Measurements from ENCODE around the gene PDZD2.

The PDZD2 gene

DNA sequence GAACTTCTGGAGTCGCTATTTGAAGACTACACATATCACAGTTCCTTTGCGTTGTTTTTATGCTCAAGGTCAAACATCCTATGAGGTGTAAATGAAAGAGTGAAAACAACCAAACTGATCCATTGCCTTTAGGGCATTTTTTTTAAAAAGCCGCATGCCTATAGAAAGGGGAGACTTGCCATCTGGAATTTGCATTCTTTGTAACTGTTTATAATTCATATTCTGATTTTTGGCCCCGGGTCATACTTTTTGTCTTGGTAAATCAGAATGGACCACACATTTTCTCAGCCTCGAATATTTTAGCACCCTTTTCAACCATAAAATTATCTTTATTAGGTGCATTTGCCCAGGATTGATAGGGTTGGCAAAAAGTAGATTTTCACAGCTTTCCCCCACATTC lies 347.2 kb downstream of the PDZD2 start:
- H3K27me3 ChIP-seq = no peaks in the 10 kb centered on the region

DNA sequence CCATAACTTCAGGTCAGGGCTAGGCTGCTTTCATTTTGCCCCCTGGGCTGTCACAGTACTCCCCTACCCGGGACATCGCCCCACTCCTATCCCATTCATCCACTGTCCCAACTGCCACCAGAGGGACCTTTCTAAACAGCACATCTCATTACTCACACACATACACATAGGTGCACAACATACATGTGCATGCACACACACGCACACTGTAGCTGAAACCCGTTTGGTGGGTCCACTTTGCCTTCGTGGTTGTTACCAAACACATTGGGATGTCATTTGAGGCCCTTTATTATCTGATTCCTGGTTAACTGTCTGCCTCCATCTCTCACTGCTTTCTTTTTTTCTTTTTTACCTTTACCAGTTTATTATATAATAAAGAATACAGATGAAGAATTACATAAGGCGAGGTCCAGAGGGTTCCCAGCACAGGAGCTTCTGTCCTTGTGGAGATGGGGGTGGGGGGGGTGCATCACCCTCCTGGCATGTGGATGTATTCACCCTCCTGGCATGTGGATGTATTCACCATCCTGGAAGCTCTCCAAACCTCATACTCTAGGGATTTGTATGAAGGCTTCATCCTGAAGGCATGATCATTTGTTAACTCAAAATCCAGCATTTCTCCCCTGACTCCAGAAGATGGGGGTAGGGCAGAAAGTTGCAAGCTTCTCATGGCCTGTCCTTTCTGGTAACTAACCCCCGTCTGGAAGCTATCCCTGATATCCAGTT lies 349.2 kb downstream of the PDZD2 start:
- Histone ChIP-seq H3K9me3 (no peaks in the 10 kb centered on the region), H3K36me3 (no peaks in the 10 kb centered on the region), H3K27me3 (no peaks in the 10 kb centered on the region), H3K4me3 (ENCODE audit: low read depth, low read length) (no peak overlapping the region), H3K4me1 (no peaks in the 10 kb centered on the region)
- DNase-seq = no peak
- TF ChIP-seq, protein P1, sequence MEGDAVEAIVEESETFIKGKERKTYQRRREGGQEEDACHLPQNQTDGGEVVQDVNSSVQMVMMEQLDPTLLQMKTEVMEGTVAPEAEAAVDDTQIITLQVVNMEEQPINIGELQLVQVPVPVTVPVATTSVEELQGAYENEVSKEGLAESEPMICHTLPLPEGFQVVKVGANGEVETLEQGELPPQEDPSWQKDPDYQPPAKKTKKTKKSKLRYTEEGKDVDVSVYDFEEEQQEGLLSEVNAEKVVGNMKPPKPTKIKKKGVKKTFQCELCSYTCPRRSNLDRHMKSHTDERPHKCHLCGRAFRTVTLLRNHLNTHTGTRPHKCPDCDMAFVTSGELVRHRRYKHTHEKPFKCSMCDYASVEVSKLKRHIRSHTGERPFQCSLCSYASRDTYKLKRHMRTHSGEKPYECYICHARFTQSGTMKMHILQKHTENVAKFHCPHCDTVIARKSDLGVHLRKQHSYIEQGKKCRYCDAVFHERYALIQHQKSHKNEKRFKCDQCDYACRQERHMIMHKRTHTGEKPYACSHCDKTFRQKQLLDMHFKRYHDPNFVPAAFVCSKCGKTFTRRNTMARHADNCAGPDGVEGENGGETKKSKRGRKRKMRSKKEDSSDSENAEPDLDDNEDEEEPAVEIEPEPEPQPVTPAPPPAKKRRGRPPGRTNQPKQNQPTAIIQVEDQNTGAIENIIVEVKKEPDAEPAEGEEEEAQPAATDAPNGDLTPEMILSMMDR (IDR thresholded peaks at IDR 0.05; ENCODE audit: low read depth, low read length) = no peak

More for the DNA sequence above, 347.2 kb downstream of the PDZD2 start:
- TF ChIP-seq, protein P1 (IDR thresholded peaks at IDR 0.05; ENCODE audit: low read depth, low read length) = no peak
- Histone ChIP-seq H3K9me3 (no peaks in the 10 kb centered on the region), H3K4me1 (no peaks in the 10 kb centered on the region), H3K4me3 (ENCODE audit: low read depth, low read length) (no peak overlapping the region), H3K36me3 (no peaks in the 10 kb centered on the region)
- no peak for DNase-seq

DNA sequence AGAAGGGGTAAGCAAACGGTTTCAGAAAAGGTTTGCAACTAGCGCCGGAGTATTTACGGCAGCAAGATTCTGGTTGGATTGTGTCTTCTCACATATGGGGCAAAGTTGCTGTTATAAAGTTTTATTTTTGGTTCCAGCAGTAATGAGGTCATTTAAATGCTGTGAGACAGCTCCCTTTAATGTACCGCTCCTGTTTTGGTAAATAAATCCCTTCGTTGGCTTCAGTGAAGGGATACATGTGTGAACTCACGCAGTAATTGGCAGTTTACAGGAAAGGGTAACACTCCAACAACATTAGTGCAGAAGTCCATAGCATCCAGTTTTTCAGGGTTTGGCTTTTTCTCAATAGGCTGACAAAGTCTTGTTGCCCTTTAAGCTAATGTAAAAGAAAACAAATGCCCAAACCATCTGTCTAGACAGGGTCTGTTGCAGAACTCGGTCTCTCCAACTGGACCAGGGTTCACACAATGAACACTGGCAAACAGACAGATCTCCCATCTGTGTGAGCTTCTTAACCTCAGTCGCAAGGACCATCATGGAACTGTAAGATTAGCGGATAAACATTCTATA lies 351.2 kb downstream of the PDZD2 start:
- Histone ChIP-seq H3K36me3 (no peaks in the 10 kb centered on the region), H3K4me3 (ENCODE audit: low read depth, low read length) (no peak overlapping the region), H3K4me1 (no peaks in the 10 kb centered on the region), H3K9me3 (no peaks in the 10 kb centered on the region), H3K27me3 (no peaks in the 10 kb centered on the region)
- no peak for DNase-seq
- TF ChIP-seq, protein P1 (IDR thresholded peaks at IDR 0.05; ENCODE audit: low read depth, low read length) = no peak

DNA sequence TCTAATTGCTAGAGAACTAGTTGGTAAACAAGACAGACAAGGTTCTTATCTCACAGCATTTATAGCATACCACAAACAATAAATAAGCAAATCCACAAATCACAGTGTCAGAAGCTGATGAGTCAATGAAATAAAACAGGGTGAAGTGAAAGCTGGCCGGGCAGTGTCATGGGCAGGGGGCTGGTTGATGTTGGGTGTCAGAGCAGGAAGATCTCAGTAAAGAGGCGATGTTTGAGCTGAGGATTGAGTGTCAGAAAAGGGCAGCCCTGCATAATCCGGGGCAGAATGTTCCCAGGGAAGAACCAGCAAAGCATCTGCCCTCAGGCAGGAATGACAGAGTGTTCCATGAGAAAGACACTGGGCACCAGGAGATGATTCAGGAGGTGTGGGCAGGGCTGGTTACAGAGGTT lies 351.8 kb downstream of the PDZD2 start:
- H3K36me3 ChIP-seq = no peaks in the 10 kb centered on the region
- no peaks in the 10 kb centered on the region for H3K27me3 ChIP-seq
- H3K4me1 ChIP-seq = no peaks in the 10 kb centered on the region
- DNase-seq = no peak
- H3K4me3 ChIP-seq (ENCODE audit: low read depth, low read length) = no peak overlapping the region
- H3K9me3 ChIP-seq = no peaks in the 10 kb centered on the region
- TF ChIP-seq, protein P1 (IDR thresholded peaks at IDR 0.05; ENCODE audit: low read depth, low read length) = no peak

DNA sequence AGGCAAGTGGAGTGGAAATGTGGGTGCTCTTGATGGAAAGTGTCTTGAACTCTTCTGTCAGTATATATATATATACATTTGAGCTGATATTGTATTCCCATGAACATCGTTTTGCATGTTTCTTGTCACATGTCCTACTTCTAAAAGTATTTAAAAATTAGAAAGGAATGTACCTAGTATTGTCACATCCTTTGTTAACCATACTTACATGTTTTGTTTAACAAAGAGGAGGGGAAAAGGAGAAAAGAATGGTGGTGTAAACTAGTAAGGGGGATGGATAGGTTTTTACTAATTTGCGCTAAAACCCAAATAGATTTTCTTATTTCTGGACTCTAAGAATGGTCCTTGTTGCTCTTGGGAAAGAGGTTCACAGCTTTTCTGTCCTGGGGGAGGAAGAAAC lies 353.4 kb downstream of the PDZD2 start:
- H3K27me3 ChIP-seq = no peaks in the 10 kb centered on the region
- H3K4me3 ChIP-seq (ENCODE audit: low read depth, low read length) = no peak overlapping the region
- H3K4me1 ChIP-seq = no peaks in the 10 kb centered on the region
- H3K36me3 ChIP-seq = no peaks in the 10 kb centered on the region
- TF ChIP-seq, protein P1 (IDR thresholded peaks at IDR 0.05; ENCODE audit: low read depth, low read length) = no peak
- no peak for DNase-seq
- no peaks in the 10 kb centered on the region for H3K9me3 ChIP-seq
